GM12864 (cell line): ENCODE results near the gene DEUP1.
"Not testable (repeated sequence)": the region's sequence is repeated elsewhere in the genome, so short reads cannot be mapped to it uniquely, and the experiment has no call there.

Experiments used
- DNase-seq: peaks from one replicate; pipeline ENCODE4 v3.0.0-alpha.2; 2011; ENCODE audit warnings: low read depth
- H3K4me3 ChIP-seq: 2 replicates; pipeline ENCODE4 v1.5.1; 2011; ENCODE audit warnings: mild to moderate bottlenecking, low read depth, low read length, control low read depth
- CTCF ChIP-seq: IDR thresholded peaks from 2 replicates; pipeline ENCODE4 v1.5.1; 2011; ENCODE audit warnings: low read depth, mild to moderate bottlenecking, moderate library complexity, low read length, control low read depth, inconsistent platforms; ENCODE audit errors: missing control alignments

Gene DEUP1

GRCh38 chr11:93432247-93432646 is 101.7 kb downstream of the DEUP1 start:
- no peak overlapping the region for H3K4me3 ChIP-seq
- no peak for DNase-seq
- TF ChIP-seq CTCF = no peak

GRCh38 chr11:93443232-93443631 is 112.7 kb downstream of the DEUP1 start:
- DNase-seq, H3K4me3 ChIP-seq: not testable (repeated sequence)

- no peak for DNase-seq
- H3K4me3 ChIP-seq = no peak overlapping the region
- no peak for TF ChIP-seq CTCF
These were observed 114.1 kb downstream of the DEUP1 start for GRCh38 chr11:93444617-93445073.

DNA sequence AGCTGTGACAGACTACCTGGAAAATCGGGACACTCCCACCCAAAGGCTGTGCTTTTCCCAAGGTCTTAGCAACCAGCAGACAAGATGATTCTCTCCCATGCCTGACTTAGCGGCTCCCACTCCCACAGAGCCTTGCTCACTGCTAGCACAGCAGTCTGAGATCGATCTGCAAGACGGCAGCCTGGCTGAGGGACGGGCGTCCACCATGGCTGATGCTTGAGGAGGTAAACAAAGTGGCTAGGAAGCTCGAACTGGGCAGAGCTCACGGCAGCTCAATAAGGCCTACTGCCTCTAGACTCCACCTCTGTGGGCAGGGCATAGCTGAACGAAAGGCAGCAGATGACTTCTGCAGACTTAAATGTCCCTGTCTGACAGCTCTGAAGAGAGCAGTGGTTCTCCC is 127.7 kb downstream of the DEUP1 start:
- no peak for DNase-seq
- no peak overlapping the region for H3K4me3 ChIP-seq
- TF ChIP-seq CTCF = no peak

DNA sequence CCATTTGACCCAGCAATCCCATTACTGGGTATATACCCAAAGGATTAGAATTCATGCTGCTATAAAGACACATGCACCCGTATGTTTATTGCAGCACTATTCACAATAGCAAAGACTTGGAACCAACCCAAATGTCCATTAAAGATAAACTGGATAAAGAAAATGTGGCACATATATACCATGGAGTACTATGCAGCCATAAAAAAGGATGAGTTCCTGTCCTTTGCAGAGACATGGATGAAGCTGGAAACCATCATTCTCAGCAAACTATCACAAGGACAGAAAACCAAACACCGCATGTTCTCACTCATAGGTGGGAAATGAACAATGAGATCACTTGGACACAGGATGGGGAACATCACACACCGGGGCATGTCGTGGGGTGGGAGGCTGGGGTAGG is 133.1 kb downstream of the DEUP1 start:
- not testable (repeated sequence) for H3K4me3 ChIP-seq, DNase-seq

GRCh38 chr11:93464927-93465540 is 134.5 kb downstream of the DEUP1 start:
- H3K4me3 ChIP-seq = no peak overlapping the region
- DNase-seq = no peak

DNA sequence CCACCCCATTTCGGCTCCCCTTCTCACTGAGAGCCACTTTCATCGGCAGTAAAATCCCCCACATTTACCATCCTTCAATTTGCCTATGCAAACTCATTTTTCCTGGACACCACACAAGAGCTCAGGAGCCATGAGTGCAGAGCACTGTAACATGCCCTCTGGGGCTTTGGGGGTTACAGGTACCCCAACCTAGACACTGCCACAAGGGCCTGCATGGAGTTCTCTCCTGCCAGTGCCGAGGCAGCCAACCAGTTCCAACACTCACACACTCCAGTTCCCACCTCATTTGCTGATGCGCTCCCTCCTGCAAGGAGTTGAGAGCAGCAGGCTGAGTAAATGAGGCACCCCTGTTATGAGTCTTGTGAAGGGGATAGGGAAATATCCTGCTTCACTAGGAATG is 136.5 kb downstream of the DEUP1 start:
- no peak for DNase-seq
- no peak for TF ChIP-seq CTCF
- no peak overlapping the region for H3K4me3 ChIP-seq

More at GRCh38 chr11:93464927-93465540, 134.5 kb downstream of the DEUP1 start:
- TF ChIP-seq CTCF = no peak

- DNase-seq = no peak
- no peak overlapping the region for H3K4me3 ChIP-seq
- no peak for TF ChIP-seq CTCF
These were observed 137.7 kb downstream of the DEUP1 start for GRCh38 chr11:93468290-93468689.
